OCI-LY1 (cell line): ENCODE data around the gene OPA1.

Experiments
- EZH2 ChIP-seq: fragments of 200-600 bp; sonication (generic), shearing (Covaris generic); IDR thresholded peaks from 2 replicates; pipeline ENCODE4 v1.8.0; 2017; ENCODE audit warnings: borderline replicate concordance, mixed run types, mild to moderate bottlenecking, antibody characterized with exemption, low read length, moderate library complexity, mixed read lengths
- TF ChIP-seq, protein P1 (sequence below): fragments of 200-600 bp; sonication (generic), shearing (Covaris generic); IDR thresholded peaks from 2 replicates; pipeline ENCODE4 v1.5.1; 2017; ENCODE audit warnings: mild to moderate bottlenecking, antibody characterized with exemption, low read length, moderate library complexity, mixed read lengths

DNA sequence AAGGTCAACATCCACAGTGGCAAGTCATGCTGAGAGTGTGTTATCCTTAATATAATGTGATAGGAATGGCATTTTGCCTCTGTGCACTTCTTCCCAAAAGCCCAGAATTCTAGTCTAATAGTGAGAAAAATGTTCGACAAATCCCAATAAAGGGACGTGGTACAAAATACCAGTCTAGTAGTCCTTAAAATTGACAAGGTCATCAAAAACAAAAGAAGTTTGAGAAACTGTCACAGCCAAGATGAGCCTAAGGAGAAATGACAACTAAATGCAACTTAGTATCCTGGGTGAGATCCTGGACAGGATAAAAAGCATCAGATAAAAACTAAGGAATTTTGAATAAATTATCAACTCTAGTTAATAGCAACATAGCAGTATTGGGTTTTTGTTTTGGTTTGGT lies 23.9 kb upstream of the OPA1 start:
- TF ChIP-seq, protein P1, sequence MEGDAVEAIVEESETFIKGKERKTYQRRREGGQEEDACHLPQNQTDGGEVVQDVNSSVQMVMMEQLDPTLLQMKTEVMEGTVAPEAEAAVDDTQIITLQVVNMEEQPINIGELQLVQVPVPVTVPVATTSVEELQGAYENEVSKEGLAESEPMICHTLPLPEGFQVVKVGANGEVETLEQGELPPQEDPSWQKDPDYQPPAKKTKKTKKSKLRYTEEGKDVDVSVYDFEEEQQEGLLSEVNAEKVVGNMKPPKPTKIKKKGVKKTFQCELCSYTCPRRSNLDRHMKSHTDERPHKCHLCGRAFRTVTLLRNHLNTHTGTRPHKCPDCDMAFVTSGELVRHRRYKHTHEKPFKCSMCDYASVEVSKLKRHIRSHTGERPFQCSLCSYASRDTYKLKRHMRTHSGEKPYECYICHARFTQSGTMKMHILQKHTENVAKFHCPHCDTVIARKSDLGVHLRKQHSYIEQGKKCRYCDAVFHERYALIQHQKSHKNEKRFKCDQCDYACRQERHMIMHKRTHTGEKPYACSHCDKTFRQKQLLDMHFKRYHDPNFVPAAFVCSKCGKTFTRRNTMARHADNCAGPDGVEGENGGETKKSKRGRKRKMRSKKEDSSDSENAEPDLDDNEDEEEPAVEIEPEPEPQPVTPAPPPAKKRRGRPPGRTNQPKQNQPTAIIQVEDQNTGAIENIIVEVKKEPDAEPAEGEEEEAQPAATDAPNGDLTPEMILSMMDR: no peak
- no peak for TF ChIP-seq EZH2
